RWPE1 (cell line): ENCODE data around the gene STRN.
A peak's percentile ranks its signal among the peaks of the same experiment; 100 is the strongest.

Experiments used
- CTCF ChIA-PET: fragments of 350-600 bp; sonication (Branson Sonifier 250); formaldehyde crosslinking; extraction: SDS; loops from one replicate; lab custom pipeline; 2021; lab: Yijun Ruan, JAX
- POLR2A ChIA-PET: fragments of 400-600 bp; formaldehyde crosslinking; extraction: SDS; loops from one replicate; lab custom pipeline; 2020; ENCODE audit warnings: antibody characterized with exemption; ENCODE audit not compliant: low non-redundant PET; lab: Yijun Ruan, JAX
- DNase-seq: peaks from one replicate; pipeline ENCODE4 v3.0.0; 2012; ENCODE audit warnings: low spot score
- H3K27ac ChIP-seq: fragments of 450-650 bp; 2 replicates; pipeline ENCODE4 v1.5.1; 2017
- CTCF ChIP-seq: fragments of 450-650 bp; conservative IDR thresholded peaks from 2 replicates; pipeline ENCODE4 v1.5.1; 2017; ENCODE audit warnings: low read depth, mild to moderate bottlenecking

Gene STRN

GRCh38 chr2:36976065-36976464, 9.7 kb upstream of the STRN start:
- DNase-seq = no peak
- no peak overlapping the region for H3K27ac ChIP-seq
- TF ChIP-seq CTCF = no peak
- ChIA-PET CTCF (no interaction called here), POLR2A (no interaction called here)

GRCh38 chr2:36975306-36975705, 9.0 kb upstream of the STRN start:
- no peak for DNase-seq
- POLR2A ChIA-PET = no interaction called here
- no peak for TF ChIP-seq CTCF
- CTCF ChIA-PET = interaction anchor here (0.7 kb wide), 1 partner anchor 448 kb away, joined by 4 read pairs; no protein-coding TSS in a partner anchor
- no peak overlapping the region for H3K27ac ChIP-seq

- no peak for TF ChIP-seq CTCF
- ChIA-PET POLR2A (no interaction called here), CTCF (interaction anchor here (0.6 kb wide), 1 partner anchor 604 kb away, joined by 4 read pairs; no protein-coding TSS in a partner anchor)
- no peak for DNase-seq
- no peak overlapping the region for H3K27ac ChIP-seq
These were observed 7.0 kb upstream of the STRN start for GRCh38 chr2:36973320-36973719.

- DNase-seq = no peak
- no peak overlapping the region for H3K27ac ChIP-seq
- ChIA-PET POLR2A (no interaction called here), CTCF (no interaction called here)
- no peak for TF ChIP-seq CTCF
These were observed 5.7 kb upstream of the STRN start for GRCh38 chr2:36971990-36972389.

GRCh38 chr2:36967236-36967876, 1.0 kb upstream of the STRN start:
- TF ChIP-seq CTCF = no peak
- H3K27ac ChIP-seq = peak overlapping the region; percentile 88
- POLR2A ChIA-PET = interaction anchor here (0.5 to 0.6 kb wide), 2 partner anchors 20 to 97 kb away, joined by 4 read pairs; no protein-coding TSS in a partner anchor
- CTCF ChIA-PET = interaction anchor here (0.5 kb wide), 1 partner anchor 1534 kb away, joined by 3 read pairs; no protein-coding TSS in a partner anchor
- DNase-seq = no peak

GRCh38 chr2:36965751-36966369, 476 bp downstream of the STRN start:
- ChIA-PET CTCF (interaction anchor here (0.5 kb wide), 1 partner anchor 119 kb away, joined by 3 read pairs; no protein-coding TSS in a partner anchor), POLR2A (interaction anchor here (0.6 kb wide), 1 partner anchor 263 kb away, joined by 3 read pairs; no protein-coding TSS in a partner anchor)
- peak; percentile 50 for DNase-seq
- peak overlapping the region; percentile 88 for H3K27ac ChIP-seq
- TF ChIP-seq CTCF = no peak
